Thyroid gland (tissue), 4 donors: ENCODE measurements around the gene INPP5A. TPM values are rescaled to one million over a fixed set of nuclear protein-coding genes. Genes with fewer than 3 reads are reported as not detected.

Experiments used
- DNase-seq, 2 donors: peaks; one replicate each; pipeline ENCODE4 v3.0.0-alpha.2; 2019
- H3K27ac ChIP-seq, 3 donors: fragments of 200-600 bp; sonication (generic); 1 replicate in 2 of 3; 2 replicates in 1 of 3; pipeline ENCODE4 v1.5.1; 2016 to 2019; ENCODE audit warnings: mild to moderate bottlenecking in 1 of 3, moderate library complexity in 1 of 3
- H3K27me3 ChIP-seq: fragments of 200-600 bp; sonication (generic); one replicate; pipeline ENCODE4 v1.5.1; 2019
- H3K36me3 ChIP-seq, 2 donors: fragments of 200-600 bp; sonication (generic); one replicate each; pipeline ENCODE4 v1.5.1; 2016 to 2019
- H3K4me1 ChIP-seq, 2 donors: fragments of 200-600 bp; sonication (generic); one replicate each; pipeline ENCODE4 v1.5.1; 2017 to 2019
- H3K4me3 ChIP-seq, 3 donors: fragments of 200-600 bp; sonication (generic); replicated peaks in 1 of 3; 1 replicate in 2 of 3; 2 replicates in 1 of 3; pipeline ENCODE4 v1.5.1; 2016; ENCODE audit warnings: mild to moderate bottlenecking in 1 of 3
- H3K9me3 ChIP-seq: fragments of 200-600 bp; sonication (generic); one replicate; pipeline ENCODE4 v1.5.1; 2017
- POLR2A ChIP-seq, 2 donors: fragments of 450-650 bp; IDR thresholded peaks; one replicate each; pipeline ENCODE4 v1.6.1; 2017; ENCODE audit warnings: antibody characterized with exemption in 2 of 2, mild to moderate bottlenecking in 2 of 2, moderate library complexity in 1 of 2
- WGBS, 2 donors: methylation state at CpG; one replicate each; pipeline ENCODE4 v1.1.5; 2017; 5-methylcytosine and 5-hydroxymethylcytosine counted together
- intact Hi-C: fragments of 100-400 bp; cut with DNase I; formaldehyde crosslinking; loops from one replicate; pipeline ENCODE4 v1.15.1; 2023
- total RNA-seq, 4 donors: library from RNA; depleted of rRNA; stranded (reverse); fragments of >200 nt; gene quantifications; one replicate each; pipeline ENCODE4 v1.2.3, GENCODE V29; 2016
- TF ChIP-seq, protein P1 (sequence below), 6 experiments: fragments of 200-600 bp in 3 of 6; fragments of 450-650 bp in 3 of 6; sonication (generic) in 3 of 6; IDR thresholded peaks; one replicate each; pipeline ENCODE4 v1.5.1; 2016 to 2019; ENCODE audit warnings: antibody characterized with exemption in 6 of 6, mild to moderate bottlenecking in 2 of 6, inconsistent platforms in 1 of 6, moderate library complexity in 1 of 6

The INPP5A gene
- total RNA-seq, 4 donors from 2014 or later = 30.4 to 75.8 (median 41.1) TPM

DNA sequence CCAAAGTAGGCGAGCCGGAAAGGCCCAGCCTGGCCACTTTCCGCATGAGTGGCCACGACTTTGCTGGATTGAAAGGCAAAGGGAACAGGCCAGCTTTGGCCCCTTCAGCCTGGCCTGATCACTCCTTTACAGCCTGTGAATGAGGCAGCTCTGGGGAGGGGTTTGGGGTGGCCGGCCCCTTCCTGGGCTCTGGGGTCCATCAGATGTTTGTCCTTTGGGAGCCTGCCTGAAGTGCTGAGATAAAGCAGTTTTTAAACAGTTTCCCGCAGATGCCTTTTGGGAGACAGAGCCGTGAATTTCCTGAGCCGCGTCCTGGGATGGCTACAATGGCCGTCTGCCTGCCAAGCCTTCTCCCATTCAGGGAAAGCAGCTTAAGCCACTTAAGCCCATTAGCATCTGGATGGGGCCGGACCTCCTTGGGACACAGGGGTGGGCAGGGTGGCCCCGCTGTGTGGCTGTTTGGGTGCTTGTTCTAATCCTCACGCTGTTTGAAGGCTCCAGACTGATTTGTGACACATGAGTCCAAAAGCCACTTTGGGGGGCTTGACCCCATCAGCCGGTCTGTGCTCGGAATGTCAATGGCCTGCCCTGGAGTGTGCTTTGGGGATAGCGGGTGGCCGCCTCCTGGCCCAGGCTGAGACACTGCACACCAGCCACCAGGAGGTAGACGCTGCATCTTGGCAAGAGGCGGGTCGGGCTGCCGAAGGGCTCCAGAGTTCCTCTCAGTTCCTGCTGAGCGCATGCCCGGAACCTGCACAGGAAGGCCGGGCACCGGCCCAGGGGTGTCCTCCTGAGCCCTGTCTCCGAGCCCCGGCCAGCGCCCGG lies 209.4 kb downstream of the INPP5A start:
- no peak for TF ChIP-seq POLR2A (IDR thresholded peaks at IDR 0.05)
- TF ChIP-seq, protein P1, sequence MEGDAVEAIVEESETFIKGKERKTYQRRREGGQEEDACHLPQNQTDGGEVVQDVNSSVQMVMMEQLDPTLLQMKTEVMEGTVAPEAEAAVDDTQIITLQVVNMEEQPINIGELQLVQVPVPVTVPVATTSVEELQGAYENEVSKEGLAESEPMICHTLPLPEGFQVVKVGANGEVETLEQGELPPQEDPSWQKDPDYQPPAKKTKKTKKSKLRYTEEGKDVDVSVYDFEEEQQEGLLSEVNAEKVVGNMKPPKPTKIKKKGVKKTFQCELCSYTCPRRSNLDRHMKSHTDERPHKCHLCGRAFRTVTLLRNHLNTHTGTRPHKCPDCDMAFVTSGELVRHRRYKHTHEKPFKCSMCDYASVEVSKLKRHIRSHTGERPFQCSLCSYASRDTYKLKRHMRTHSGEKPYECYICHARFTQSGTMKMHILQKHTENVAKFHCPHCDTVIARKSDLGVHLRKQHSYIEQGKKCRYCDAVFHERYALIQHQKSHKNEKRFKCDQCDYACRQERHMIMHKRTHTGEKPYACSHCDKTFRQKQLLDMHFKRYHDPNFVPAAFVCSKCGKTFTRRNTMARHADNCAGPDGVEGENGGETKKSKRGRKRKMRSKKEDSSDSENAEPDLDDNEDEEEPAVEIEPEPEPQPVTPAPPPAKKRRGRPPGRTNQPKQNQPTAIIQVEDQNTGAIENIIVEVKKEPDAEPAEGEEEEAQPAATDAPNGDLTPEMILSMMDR (IDR thresholded peaks at IDR 0.05) = peak in 4 of 6 experiments; percentile 40 to 58 (median 48)
- H3K27me3 ChIP-seq = no peaks in the 10 kb centered on the region
- no peaks in the 10 kb centered on the region for H3K36me3 ChIP-seq
- WGBS, 2 donors = 29 to 54% methylated on average over 14 to 27 of the region's 29 CpGs
- H3K9me3 ChIP-seq = no peaks in the 10 kb centered on the region
- intact Hi-C loops = no loop called here
- no peak overlapping the region for H3K4me3 ChIP-seq
- peaks cover 42 to 44% of the 10 kb centered on the region in 2 donors for H3K4me1 ChIP-seq
- peak overlapping the region; percentile 64 to 91 (median 91) for H3K27ac ChIP-seq
- peak; percentile 96 for DNase-seq

DNA sequence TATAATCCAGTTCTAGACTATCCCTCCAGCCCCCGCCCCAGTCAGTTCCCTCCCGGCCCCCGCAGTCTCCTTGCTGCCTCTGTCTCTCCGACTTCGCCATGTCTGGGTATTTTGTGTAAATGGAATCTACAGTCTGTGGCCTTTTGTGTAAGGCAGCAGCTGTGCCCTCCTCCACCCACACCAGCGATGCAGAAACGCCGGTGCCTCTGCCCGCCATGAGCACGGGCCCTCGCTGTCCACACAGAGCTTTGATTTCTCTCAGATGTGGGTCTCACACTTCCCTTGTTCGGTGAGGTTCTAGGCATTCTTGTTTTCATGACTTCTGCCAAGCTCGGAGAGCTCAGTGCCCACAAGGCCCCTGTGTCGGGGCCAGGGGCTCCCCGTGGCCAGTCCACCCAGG lies 210.5 kb downstream of the INPP5A start:
- no peaks in the 10 kb centered on the region for H3K9me3 ChIP-seq
- peaks cover 42 to 44% of the 10 kb centered on the region in 2 donors for H3K4me1 ChIP-seq
- H3K27ac ChIP-seq = peak overlapping the region; percentile 56 to 91 (median 68)
- intact Hi-C loops = no loop called here
- WGBS, 2 donors = 88 to 92% methylated on average over 13 to 15 of the region's 15 CpGs
- H3K36me3 ChIP-seq = no peaks in the 10 kb centered on the region
- no peak overlapping the region for H3K4me3 ChIP-seq
- H3K27me3 ChIP-seq = no peaks in the 10 kb centered on the region
- no peak for TF ChIP-seq POLR2A (IDR thresholded peaks at IDR 0.05)
- TF ChIP-seq, protein P1 (IDR thresholded peaks at IDR 0.05) = no peak
- DNase-seq = peak in 1 of 2 donors; percentile 9

DNA sequence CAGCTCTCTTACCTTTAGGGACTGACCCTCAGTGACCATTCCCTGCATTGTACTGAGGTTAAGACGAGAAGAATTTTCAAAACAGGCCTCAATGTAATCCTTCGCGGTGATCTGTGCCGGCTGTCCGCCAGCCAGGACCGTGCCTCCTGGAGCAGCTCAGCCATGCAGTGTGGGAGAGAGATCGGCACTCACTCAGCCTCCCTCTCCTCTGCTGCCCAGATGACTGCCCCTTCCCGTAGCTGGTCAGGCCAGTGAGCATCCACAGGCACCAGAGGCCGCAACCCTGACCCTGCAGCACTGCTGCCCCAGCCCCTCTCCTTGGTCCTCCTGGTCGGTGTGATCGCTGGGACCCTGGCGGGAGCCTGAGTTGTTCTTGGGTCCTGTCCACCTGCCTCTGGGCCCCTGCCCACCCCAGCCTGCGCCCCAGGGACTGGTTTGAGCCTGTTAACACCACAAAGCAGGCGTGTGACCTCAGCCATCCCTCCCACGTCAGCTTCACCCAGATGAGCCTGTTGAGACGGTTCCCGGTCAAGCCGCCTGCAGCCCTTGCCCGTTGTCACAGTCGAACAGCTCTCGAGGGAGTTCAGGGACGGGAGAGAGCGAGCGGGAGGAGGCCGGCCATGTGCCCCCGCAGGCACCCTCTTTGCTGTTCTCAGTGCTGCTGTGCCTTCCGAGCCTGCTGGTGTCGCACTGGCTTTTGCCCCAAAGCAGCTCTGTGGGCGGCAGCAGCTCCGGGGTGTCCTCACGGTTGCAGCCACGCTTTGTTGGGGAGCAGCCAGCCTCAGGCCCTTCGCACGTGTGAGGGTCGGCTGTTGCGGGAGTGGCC lies 211.2 kb downstream of the INPP5A start:
- Histone ChIP-seq H3K27me3 (no peaks in the 10 kb centered on the region), H3K4me1 (peaks cover 42 to 44% of the 10 kb centered on the region in 2 donors), H3K36me3 (peaks cover 0 to 1% of the 10 kb centered on the region in 2 donors), H3K4me3 (no peak overlapping the region), H3K27ac (peak overlapping the region; percentile 56 to 91 (median 68)), H3K9me3 (no peaks in the 10 kb centered on the region)
- no peak for TF ChIP-seq POLR2A (IDR thresholded peaks at IDR 0.05)
- TF ChIP-seq, protein P1 (IDR thresholded peaks at IDR 0.05) = no peak
- intact Hi-C loops = no loop called here
- 47 to 60% methylated on average over 8 to 31 of the region's 36 CpGs for WGBS, 2 donors
- peak; percentile 78 to 79 for DNase-seq

DNA sequence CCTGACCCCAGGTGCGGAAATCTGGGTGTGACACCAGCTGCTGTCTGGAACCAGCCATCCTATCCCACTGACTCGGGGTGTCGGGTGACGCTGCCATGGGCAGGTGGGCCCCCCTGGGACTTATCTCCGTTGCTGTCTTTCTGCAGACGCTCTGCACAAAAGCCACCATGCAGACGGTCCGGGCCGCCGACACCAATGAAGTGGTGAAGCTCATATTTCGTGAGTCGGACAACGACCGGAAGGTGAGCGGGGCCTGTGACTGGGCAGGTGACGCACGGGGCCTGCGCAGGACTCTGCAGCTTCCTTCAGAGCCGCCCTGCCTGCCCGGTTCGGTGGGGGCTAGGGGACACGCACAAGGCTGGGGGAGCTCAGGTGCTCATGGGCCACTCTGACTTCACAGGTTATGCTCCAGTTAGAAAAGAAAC lies 211.8 kb downstream of the INPP5A start:
- Histone ChIP-seq H3K27ac (peak overlapping the region in 1 of 3 donors; percentile 91), H3K9me3 (no peaks in the 10 kb centered on the region), H3K27me3 (no peaks in the 10 kb centered on the region), H3K4me3 (no peak overlapping the region), H3K36me3 (peaks cover 0 to 6% of the 10 kb centered on the region in 2 donors), H3K4me1 (peaks cover 42 to 44% of the 10 kb centered on the region in 2 donors)
- TF ChIP-seq, protein P1 (IDR thresholded peaks at IDR 0.05) = no peak
- no peak for TF ChIP-seq POLR2A (IDR thresholded peaks at IDR 0.05)
- WGBS, 2 donors = 89 to 98% methylated on average over 12 to 22 of the region's 22 CpGs
- no peak for DNase-seq
- intact Hi-C loops = no loop called here
